ENCODE measurements around the gene MC5R. TPM values are rescaled to one million over a fixed set of nuclear protein-coding genes. Genes with fewer than 3 reads are reported as not detected.
A peak's percentile ranks its signal among the peaks of the same experiment; 100 is the strongest.

Gene MC5R
- total RNA-seq, 2 donors from 2014 or later: 0.24 TPM; not detected in 1

DNA sequence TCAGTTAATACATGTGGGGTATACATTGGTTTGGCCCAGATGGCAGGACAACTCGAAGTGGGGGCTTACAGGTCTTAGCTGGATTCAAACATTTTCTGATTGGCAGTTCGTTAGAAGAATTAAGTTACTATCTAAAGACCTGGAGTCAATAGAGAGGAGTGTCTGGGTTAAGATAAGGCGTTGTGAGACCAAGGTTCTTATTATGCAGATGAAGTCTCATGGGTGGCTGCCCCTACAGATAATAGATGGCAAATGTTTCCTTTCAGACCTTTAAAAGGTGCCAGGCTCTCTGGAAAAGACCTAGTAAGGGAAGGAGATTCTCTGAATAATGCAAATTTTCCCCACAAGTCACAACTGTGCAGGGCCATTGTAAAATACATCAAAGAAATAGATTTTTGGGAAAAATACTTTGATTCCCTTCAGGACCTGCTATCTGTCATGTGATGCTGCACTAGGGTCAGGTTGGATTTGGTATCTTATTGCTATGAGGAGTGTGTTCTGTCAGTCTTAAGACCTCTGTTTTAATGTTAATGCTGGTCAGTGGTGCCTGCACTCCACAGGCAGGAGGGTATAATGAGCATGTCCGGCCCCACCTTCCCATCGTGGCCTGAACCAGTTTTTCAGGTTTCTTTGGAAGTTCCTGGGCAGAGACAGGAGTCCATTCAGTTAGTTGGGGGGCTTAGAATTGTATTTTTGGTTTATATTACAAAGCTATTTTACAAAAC is 14.3 kb upstream of the MC5R start:
- H3K27me3 ChIP-seq (ENCODE audit: control insufficient read depth, insufficient read depth, low read length, poor library complexity, severe bottlenecking): no peaks in the 10 kb centered on the region
- Mint-ChIP-seq H3K4me1 (peaks cover 70% of the 10 kb centered on the region), H3K36me3 (ENCODE audit: low read depth) (no peaks in the 10 kb centered on the region), H3K27me3 (ENCODE audit: insufficient read depth) (no peaks in the 10 kb centered on the region), H3K9me3 (no peaks in the 10 kb centered on the region), H3K4me3 (peak overlapping the region; percentile 15), H3K27ac (peak overlapping the region; percentile 90)
- TF ChIP-seq, protein P1, sequence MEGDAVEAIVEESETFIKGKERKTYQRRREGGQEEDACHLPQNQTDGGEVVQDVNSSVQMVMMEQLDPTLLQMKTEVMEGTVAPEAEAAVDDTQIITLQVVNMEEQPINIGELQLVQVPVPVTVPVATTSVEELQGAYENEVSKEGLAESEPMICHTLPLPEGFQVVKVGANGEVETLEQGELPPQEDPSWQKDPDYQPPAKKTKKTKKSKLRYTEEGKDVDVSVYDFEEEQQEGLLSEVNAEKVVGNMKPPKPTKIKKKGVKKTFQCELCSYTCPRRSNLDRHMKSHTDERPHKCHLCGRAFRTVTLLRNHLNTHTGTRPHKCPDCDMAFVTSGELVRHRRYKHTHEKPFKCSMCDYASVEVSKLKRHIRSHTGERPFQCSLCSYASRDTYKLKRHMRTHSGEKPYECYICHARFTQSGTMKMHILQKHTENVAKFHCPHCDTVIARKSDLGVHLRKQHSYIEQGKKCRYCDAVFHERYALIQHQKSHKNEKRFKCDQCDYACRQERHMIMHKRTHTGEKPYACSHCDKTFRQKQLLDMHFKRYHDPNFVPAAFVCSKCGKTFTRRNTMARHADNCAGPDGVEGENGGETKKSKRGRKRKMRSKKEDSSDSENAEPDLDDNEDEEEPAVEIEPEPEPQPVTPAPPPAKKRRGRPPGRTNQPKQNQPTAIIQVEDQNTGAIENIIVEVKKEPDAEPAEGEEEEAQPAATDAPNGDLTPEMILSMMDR (conservative IDR thresholded peaks at IDR 0.05): no peak
- H3K4me1 ChIP-seq (ENCODE audit: control insufficient read depth, insufficient read depth, low read length): peaks cover 43% of the 10 kb centered on the region
- peak overlapping the region; percentile 28 for H3K4me3 ChIP-seq (ENCODE audit: low read length)
- H3K27ac ChIP-seq (ENCODE audit: low read depth, low read length): no peak overlapping the region
- 25 to 67% methylated on average over 3 to 5 of the region's 5 CpGs for WGBS, 2 experiments (ENCODE audit: insufficient coverage in 1 of 2, insufficient read length in 1 of 2)
- H3K9ac ChIP-seq (ENCODE audit: extremely low read depth, low read length, poor library complexity, severe bottlenecking): no peak overlapping the region
- H3K9me3 ChIP-seq (ENCODE audit: control insufficient read depth, low read length): no peaks in the 10 kb centered on the region
- peak; percentile 72 for DNase-seq
- no peaks in the 10 kb centered on the region for H3K36me3 ChIP-seq (ENCODE audit: control insufficient read depth, insufficient read depth, low read length)

GRCh38 chr18:13810950-13811485 is 12.9 kb upstream of the MC5R start:
- H3K9me3 Mint-ChIP-seq: no peaks in the 10 kb centered on the region
- H3K36me3 Mint-ChIP-seq (ENCODE audit: low read depth): no peaks in the 10 kb centered on the region
- TF ChIP-seq, protein P1 (conservative IDR thresholded peaks at IDR 0.05): no peak
- Histone ChIP-seq H3K27me3 (ENCODE audit: control insufficient read depth, insufficient read depth, low read length, poor library complexity, severe bottlenecking) (no peaks in the 10 kb centered on the region), H3K27ac (ENCODE audit: low read depth, low read length) (no peak overlapping the region), H3K36me3 (ENCODE audit: control insufficient read depth, insufficient read depth, low read length) (no peaks in the 10 kb centered on the region), H3K4me3 (ENCODE audit: low read length) (no peak overlapping the region), H3K9ac (ENCODE audit: extremely low read depth, low read length, poor library complexity, severe bottlenecking) (no peak overlapping the region), H3K9me3 (ENCODE audit: control insufficient read depth, low read length) (no peaks in the 10 kb centered on the region), H3K4me1 (ENCODE audit: control insufficient read depth, insufficient read depth, low read length) (peaks cover 47% of the 10 kb centered on the region)
- WGBS, 2 experiments (ENCODE audit: insufficient coverage in 1 of 2, insufficient read length in 1 of 2): 77 to 79% methylated on average over 5 to 9 of the region's 10 CpGs
- no peak for DNase-seq
- peak overlapping the region; percentile 24 for H3K27ac Mint-ChIP-seq
- no peaks in the 10 kb centered on the region for H3K27me3 Mint-ChIP-seq (ENCODE audit: insufficient read depth)
- H3K4me3 Mint-ChIP-seq: no peak overlapping the region
- peaks cover 64% of the 10 kb centered on the region for H3K4me1 Mint-ChIP-seq

- Histone ChIP-seq H3K4me1 (ENCODE audit: control insufficient read depth, insufficient read depth, low read length) (peaks cover 47% of the 10 kb centered on the region), H3K9ac (ENCODE audit: extremely low read depth, low read length, poor library complexity, severe bottlenecking) (no peak overlapping the region), H3K36me3 (ENCODE audit: control insufficient read depth, insufficient read depth, low read length) (no peaks in the 10 kb centered on the region), H3K9me3 (ENCODE audit: control insufficient read depth, low read length) (no peaks in the 10 kb centered on the region), H3K4me3 (ENCODE audit: low read length) (no peak overlapping the region), H3K27ac (ENCODE audit: low read depth, low read length) (no peak overlapping the region), H3K27me3 (ENCODE audit: control insufficient read depth, insufficient read depth, low read length, poor library complexity, severe bottlenecking) (no peaks in the 10 kb centered on the region)
- Mint-ChIP-seq H3K4me3 (no peak overlapping the region), H3K27ac (no peak overlapping the region), H3K9me3 (no peaks in the 10 kb centered on the region), H3K4me1 (peaks cover 57% of the 10 kb centered on the region), H3K36me3 (ENCODE audit: low read depth) (no peaks in the 10 kb centered on the region), H3K27me3 (ENCODE audit: insufficient read depth) (no peaks in the 10 kb centered on the region)
- DNase-seq: peak; percentile 67
- 82 to 90% methylated on average over 4 to 6 of the region's 6 CpGs for WGBS, 2 experiments (ENCODE audit: insufficient coverage in 1 of 2, insufficient read length in 1 of 2)
- TF ChIP-seq, protein P1 (conservative IDR thresholded peaks at IDR 0.05): peak; percentile 65
Observed at GRCh38 chr18:13811993-13812392, 12.0 kb upstream of the MC5R start.
